PC-9 (cell line): Measurements from ENCODE around the gene NCKAP1.

ENCODE experiments used
- EZH2 ChIP-seq: fragments of 200-600 bp; sonication (generic); IDR thresholded peaks from 2 replicates; pipeline ENCODE4 v1.8.0; 2017; ENCODE audit warnings: antibody characterized with exemption, low read depth
- TF ChIP-seq, protein P1 (sequence below): fragments of 200-600 bp; sonication (generic); conservative IDR thresholded peaks from 2 replicates; pipeline ENCODE4 v1.6.1; 2017; ENCODE audit warnings: mixed run types, antibody characterized with exemption, mild to moderate bottlenecking, moderate library complexity

DNA sequence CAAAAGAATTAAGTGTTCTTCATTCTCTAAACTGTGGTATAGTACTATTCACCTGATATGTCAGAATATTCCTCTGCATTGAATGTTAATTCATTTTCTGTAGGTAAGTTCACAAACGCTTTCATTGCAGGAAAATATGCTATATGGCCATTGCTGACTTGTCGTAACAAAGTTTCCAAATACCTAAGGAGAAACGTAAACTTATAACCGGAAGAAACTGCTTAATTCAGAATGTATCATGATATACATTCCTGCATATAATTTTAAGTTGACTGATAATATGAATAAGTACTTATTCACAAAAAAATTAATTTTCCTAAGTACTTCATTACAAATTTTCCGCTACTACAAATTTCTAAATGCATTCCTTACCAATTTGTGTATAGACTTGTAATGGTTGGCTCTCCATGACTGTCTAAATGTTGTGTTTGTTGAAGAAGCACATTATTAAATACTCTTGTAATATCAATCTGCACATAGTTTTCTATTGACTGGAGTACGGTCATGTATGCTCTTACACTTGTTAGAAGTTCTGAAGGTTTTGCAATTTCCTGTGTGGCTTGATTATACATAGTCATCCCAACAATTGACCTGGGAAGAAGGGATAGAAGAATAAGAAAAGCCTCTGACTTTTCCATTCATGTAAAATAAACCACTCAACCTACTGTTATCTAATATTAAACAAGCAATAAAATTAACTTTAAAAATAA lies 85.4 kb downstream of the NCKAP1 start:
- TF ChIP-seq, protein P1, sequence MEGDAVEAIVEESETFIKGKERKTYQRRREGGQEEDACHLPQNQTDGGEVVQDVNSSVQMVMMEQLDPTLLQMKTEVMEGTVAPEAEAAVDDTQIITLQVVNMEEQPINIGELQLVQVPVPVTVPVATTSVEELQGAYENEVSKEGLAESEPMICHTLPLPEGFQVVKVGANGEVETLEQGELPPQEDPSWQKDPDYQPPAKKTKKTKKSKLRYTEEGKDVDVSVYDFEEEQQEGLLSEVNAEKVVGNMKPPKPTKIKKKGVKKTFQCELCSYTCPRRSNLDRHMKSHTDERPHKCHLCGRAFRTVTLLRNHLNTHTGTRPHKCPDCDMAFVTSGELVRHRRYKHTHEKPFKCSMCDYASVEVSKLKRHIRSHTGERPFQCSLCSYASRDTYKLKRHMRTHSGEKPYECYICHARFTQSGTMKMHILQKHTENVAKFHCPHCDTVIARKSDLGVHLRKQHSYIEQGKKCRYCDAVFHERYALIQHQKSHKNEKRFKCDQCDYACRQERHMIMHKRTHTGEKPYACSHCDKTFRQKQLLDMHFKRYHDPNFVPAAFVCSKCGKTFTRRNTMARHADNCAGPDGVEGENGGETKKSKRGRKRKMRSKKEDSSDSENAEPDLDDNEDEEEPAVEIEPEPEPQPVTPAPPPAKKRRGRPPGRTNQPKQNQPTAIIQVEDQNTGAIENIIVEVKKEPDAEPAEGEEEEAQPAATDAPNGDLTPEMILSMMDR: no peak
- TF ChIP-seq EZH2: no peak
